Neural cell (in vitro differentiated cells): ENCODE results near the gene MERTK. TPM values are rescaled to one million over a fixed set of nuclear protein-coding genes. Genes with fewer than 3 reads are reported as not detected.
"Not testable (repeated sequence)": the region's sequence is repeated elsewhere in the genome, so short reads cannot be mapped to it uniquely, and the experiment has no call there.

ENCODE experiments used
- H2AFZ ChIP-seq: fragments of 200-600, 300-800 bp; sonication (generic), shearing (Covaris generic); 2 replicates; pipeline ENCODE4 v1.6.0; 2014; ENCODE audit warnings: low read depth, mild to moderate bottlenecking, antibody characterized with exemption, low read length, moderate library complexity
- H3F3A ChIP-seq: fragments of 200-600 bp; shearing (Covaris generic); 2 replicates; pipeline ENCODE4 v1.6.1; 2016; ENCODE audit warnings: mild to moderate bottlenecking, moderate library complexity, mixed read lengths, antibody characterized with exemption, low read length; ENCODE audit not compliant: insufficient read depth, poor library complexity, severe bottlenecking
- H3K27ac ChIP-seq: fragments of 200-600, 300-800 bp; sonication (generic), shearing (Covaris generic); 2 replicates; pipeline ENCODE4 v1.5.1; 2014; ENCODE audit warnings: mild to moderate bottlenecking, low read length, moderate library complexity
- H3K27me3 ChIP-seq: fragments of 300-800, 200-600 bp; sonication (generic), shearing (Covaris generic); 2 replicates; pipeline ENCODE4 v1.6.0; 2014; ENCODE audit warnings: mild to moderate bottlenecking, low read depth, low read length, moderate library complexity; ENCODE audit not compliant: insufficient read depth
- H3K36me3 ChIP-seq: fragments of 300-800, 200-600 bp; sonication (generic), shearing (Covaris generic); 2 replicates; pipeline ENCODE4 v1.5.1; 2014; ENCODE audit warnings: mild to moderate bottlenecking, antibody characterized with exemption, low read length, moderate library complexity; ENCODE audit not compliant: insufficient read depth
- H3K4me2 ChIP-seq: fragments of 300-800, 200-600 bp; sonication (generic), shearing (Covaris generic); 2 replicates; pipeline ENCODE4 v1.6.0; 2014; ENCODE audit warnings: mild to moderate bottlenecking, low read length
- H3K4me3 ChIP-seq: fragments of 300-800, 200-600 bp; sonication (generic), shearing (Covaris generic); 2 replicates; pipeline ENCODE4 v1.5.1; 2014; ENCODE audit warnings: mild to moderate bottlenecking, low read length, moderate library complexity
- H3K79me2 ChIP-seq: fragments of 200-600 bp; shearing (Covaris generic); replicated peaks from 2 replicates; pipeline ENCODE4 v1.6.0; 2014; ENCODE audit warnings: mild to moderate bottlenecking, low read length, moderate library complexity; ENCODE audit not compliant: insufficient read depth
- H3K9ac ChIP-seq: fragments of 300-800, 200-600 bp; sonication (generic), shearing (Covaris generic); 2 replicates; pipeline ENCODE4 v1.6.1; 2016; ENCODE audit warnings: mild to moderate bottlenecking, low read length, mixed read lengths
- H3K9me2 ChIP-seq: fragments of 200-600 bp; shearing (Covaris generic); 2 replicates; pipeline ENCODE4 v1.6.1; 2016; ENCODE audit warnings: mild to moderate bottlenecking, low read length, mixed read lengths; ENCODE audit not compliant: insufficient read depth
- H3K9me3 ChIP-seq: fragments of 200-600, 300-800 bp; sonication (generic), shearing (Covaris generic); 2 replicates; pipeline ENCODE4 v1.6.1; 2016; ENCODE audit warnings: mild to moderate bottlenecking, mixed run types, low read length, moderate library complexity, mixed read lengths
- H4K20me1 ChIP-seq: fragments of 200-600 bp; shearing (Covaris generic); 2 replicates; pipeline ENCODE4 v1.6.1; 2016; ENCODE audit warnings: mild to moderate bottlenecking, mixed run types; ENCODE audit not compliant: insufficient read depth
- CTCF ChIP-seq: fragments of 450-650 bp; IDR thresholded peaks from 2 replicates; pipeline ENCODE4 v1.5.1; 2014; ENCODE audit warnings: antibody characterized with exemption, mild to moderate bottlenecking, moderate library complexity; ENCODE audit not compliant: poor library complexity, severe bottlenecking
- EP300 ChIP-seq: fragments of 450-650 bp; conservative IDR thresholded peaks from 2 replicates; pipeline ENCODE4 v1.6.1; 2014; ENCODE audit warnings: antibody characterized with exemption, mild to moderate bottlenecking, moderate library complexity; ENCODE audit not compliant: poor library complexity, severe bottlenecking
- EZH2 ChIP-seq: fragments of 200-600, 300-800 bp; shearing (Covaris generic), sonication (generic); IDR thresholded peaks from 2 replicates; pipeline ENCODE4 v1.6.1; 2014; ENCODE audit warnings: antibody characterized with exemption, low read length, borderline replicate concordance, mild to moderate bottlenecking; ENCODE audit not compliant: insufficient read depth, poor library complexity, severe bottlenecking
- MXI1 ChIP-seq: fragments of 450-650 bp; conservative IDR thresholded peaks from 2 replicates; pipeline ENCODE4 v1.6.1; 2014; ENCODE audit warnings: antibody characterized with exemption, mild to moderate bottlenecking; ENCODE audit not compliant: poor library complexity, severe bottlenecking
- POLR2AphosphoS5 ChIP-seq: IDR thresholded peaks from 2 replicates; pipeline ENCODE4 v1.6.1; 2012
- RAD21 ChIP-seq: fragments of 450-650 bp; conservative IDR thresholded peaks from 2 replicates; pipeline ENCODE4 v1.6.1; 2014; ENCODE audit warnings: antibody characterized with exemption, mild to moderate bottlenecking, moderate library complexity
- SMC3 ChIP-seq: fragments of 450-650 bp; conservative IDR thresholded peaks from 2 replicates; pipeline ENCODE4 v1.6.1; 2014; ENCODE audit warnings: antibody characterized with exemption, mild to moderate bottlenecking, moderate library complexity; ENCODE audit not compliant: poor library complexity
- TAF1 ChIP-seq: IDR thresholded peaks from 2 replicates; pipeline ENCODE4 v1.6.1; 2012; ENCODE audit warnings: low read depth
- polyA minus RNA-seq: library from RNA; depleted of rRNA, polyadenylated mRNA; stranded (reverse); fragments of >200 nt; gene quantifications from 2 replicates; pipeline ENCODE4 v1.2.3, GENCODE V29; 2014
- polyA plus RNA-seq: library from polyadenylated mRNA; depleted of rRNA; stranded (reverse); fragments of >200 nt; gene quantifications from 2 replicates; pipeline ENCODE4 v1.2.3, GENCODE V29; 2014
- TF ChIP-seq, protein P1 (sequence below): IDR thresholded peaks from 2 replicates; pipeline ENCODE4 v1.6.1; 2012; ENCODE audit warnings: borderline replicate concordance

The MERTK gene
- polyA plus RNA-seq (0.16 and 0.53 TPM in 2 replicates), polyA minus RNA-seq (0.24 and 0.35 TPM in 2 replicates)

GRCh38 chr2:111897924-111898702 is at the start of gene MERTK:
MERTK (plus strand) TSS chr2:111898607; CDS start chr2:111898736, 129 bp downstream.
- no peak within 1 kb of the TSS for H3K27ac ChIP-seq
- TF ChIP-seq EZH2: no peak
- no peak for TF ChIP-seq TAF1
- TF ChIP-seq, protein P1, sequence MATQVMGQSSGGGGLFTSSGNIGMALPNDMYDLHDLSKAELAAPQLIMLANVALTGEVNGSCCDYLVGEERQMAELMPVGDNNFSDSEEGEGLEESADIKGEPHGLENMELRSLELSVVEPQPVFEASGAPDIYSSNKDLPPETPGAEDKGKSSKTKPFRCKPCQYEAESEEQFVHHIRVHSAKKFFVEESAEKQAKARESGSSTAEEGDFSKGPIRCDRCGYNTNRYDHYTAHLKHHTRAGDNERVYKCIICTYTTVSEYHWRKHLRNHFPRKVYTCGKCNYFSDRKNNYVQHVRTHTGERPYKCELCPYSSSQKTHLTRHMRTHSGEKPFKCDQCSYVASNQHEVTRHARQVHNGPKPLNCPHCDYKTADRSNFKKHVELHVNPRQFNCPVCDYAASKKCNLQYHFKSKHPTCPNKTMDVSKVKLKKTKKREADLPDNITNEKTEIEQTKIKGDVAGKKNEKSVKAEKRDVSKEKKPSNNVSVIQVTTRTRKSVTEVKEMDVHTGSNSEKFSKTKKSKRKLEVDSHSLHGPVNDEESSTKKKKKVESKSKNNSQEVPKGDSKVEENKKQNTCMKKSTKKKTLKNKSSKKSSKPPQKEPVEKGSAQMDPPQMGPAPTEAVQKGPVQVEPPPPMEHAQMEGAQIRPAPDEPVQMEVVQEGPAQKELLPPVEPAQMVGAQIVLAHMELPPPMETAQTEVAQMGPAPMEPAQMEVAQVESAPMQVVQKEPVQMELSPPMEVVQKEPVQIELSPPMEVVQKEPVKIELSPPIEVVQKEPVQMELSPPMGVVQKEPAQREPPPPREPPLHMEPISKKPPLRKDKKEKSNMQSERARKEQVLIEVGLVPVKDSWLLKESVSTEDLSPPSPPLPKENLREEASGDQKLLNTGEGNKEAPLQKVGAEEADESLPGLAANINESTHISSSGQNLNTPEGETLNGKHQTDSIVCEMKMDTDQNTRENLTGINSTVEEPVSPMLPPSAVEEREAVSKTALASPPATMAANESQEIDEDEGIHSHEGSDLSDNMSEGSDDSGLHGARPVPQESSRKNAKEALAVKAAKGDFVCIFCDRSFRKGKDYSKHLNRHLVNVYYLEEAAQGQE: no peak
- peak; percentile 13 for TF ChIP-seq EP300
- TF ChIP-seq RAD21: peak; percentile 61
- peak; percentile 21 for TF ChIP-seq POLR2AphosphoS5
- peak; percentile 73 for TF ChIP-seq CTCF
- TF ChIP-seq MXI1: peak; percentile 58
- peak; percentile 60 for TF ChIP-seq SMC3
- H2AFZ ChIP-seq: peak within 1 kb of the TSS; percentile 35
- H3K27me3 ChIP-seq: peaks cover 36% of the 10 kb centered on the region
- peak within 1 kb of the TSS; percentile 72 for H3K4me2 ChIP-seq
- no peaks in the 10 kb centered on the region for H3F3A ChIP-seq
- no peaks in the 10 kb centered on the region for H3K9me3 ChIP-seq
- H4K20me1 ChIP-seq: no peaks in the 10 kb centered on the region
- H3K79me2 ChIP-seq: no peaks in the 10 kb centered on the region
- H3K36me3 ChIP-seq: no peaks in the 10 kb centered on the region
- H3K9ac ChIP-seq: peak within 1 kb of the TSS; percentile 67
- peak within 1 kb of the TSS; percentile 84 for H3K4me3 ChIP-seq
- no peaks in the 10 kb centered on the region for H3K9me2 ChIP-seq

DNA sequence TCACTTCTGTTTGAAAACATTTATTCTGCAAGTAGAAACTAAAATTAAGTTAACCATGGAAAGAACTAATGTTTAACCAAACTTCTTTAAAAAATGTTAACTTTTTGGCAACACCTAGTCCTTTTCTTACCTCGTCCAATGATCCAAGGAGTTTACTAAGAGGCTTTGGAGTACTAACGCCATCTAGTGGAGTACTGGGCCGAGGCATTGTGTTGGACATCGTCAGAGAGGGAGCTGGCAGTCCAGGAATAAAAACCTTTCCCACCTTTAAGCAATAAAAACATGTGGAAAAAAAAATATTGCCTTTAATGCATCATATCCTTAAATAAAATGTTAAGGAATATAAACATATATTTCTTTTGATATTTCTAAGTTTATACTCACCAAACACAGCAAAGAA is 47.8 kb upstream of the MERTK start:
- not testable (repeated sequence) for H3K9ac ChIP-seq, H3K27ac ChIP-seq, H3F3A ChIP-seq, H3K36me3 ChIP-seq, H3K4me3 ChIP-seq, H2AFZ ChIP-seq, H3K79me2 ChIP-seq, H3K4me2 ChIP-seq, H3K27me3 ChIP-seq, H4K20me1 ChIP-seq, H3K9me3 ChIP-seq, H3K9me2 ChIP-seq
- peak; percentile 41 for TF ChIP-seq CTCF

- H4K20me1 ChIP-seq, H3K4me2 ChIP-seq, H3K36me3 ChIP-seq, H3K9ac ChIP-seq, H3K4me3 ChIP-seq, H2AFZ ChIP-seq, H3K9me2 ChIP-seq, H3K9me3 ChIP-seq, H3K79me2 ChIP-seq, H3K27ac ChIP-seq, H3F3A ChIP-seq, H3K27me3 ChIP-seq: not testable (repeated sequence)
These were observed 45.9 kb upstream of the MERTK start for GRCh38 chr2:111852544-111852943.

GRCh38 chr2:111860005-111860404 is 38.4 kb upstream of the MERTK start:
- not testable (repeated sequence) for H3K79me2 ChIP-seq, H3K36me3 ChIP-seq, H2AFZ ChIP-seq, H3K27ac ChIP-seq, H3K9me2 ChIP-seq, H4K20me1 ChIP-seq, H3K27me3 ChIP-seq, H3F3A ChIP-seq, H3K4me2 ChIP-seq, H3K9me3 ChIP-seq, H3K9ac ChIP-seq, H3K4me3 ChIP-seq
